ENCODE measurements around the gene CTNND1.

DNA sequence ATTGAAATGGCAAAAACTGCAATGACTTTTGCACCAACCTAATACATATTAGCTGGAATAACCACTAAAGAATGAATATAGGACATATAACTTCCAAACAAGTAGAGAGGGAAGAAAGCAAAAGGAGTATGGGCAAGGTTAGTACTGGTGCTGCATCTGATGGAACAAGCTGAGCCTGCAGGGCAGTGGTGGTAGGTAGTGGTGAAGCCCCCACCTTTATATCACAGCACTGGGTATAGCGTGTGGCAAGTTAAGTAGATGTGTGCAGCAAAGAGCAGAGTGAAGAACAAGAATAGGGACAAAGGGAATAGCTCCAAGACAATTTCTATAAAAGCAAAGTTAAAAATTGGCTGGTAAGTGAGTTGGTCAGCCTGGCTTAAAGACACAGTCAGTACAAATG lies 62.3 kb downstream of the CTNND1 start:
- no peak for TF ChIP-seq POLR2AphosphoS5 (IDR thresholded peaks at IDR 0.05; ENCODE audit: low read depth, low read length)
- TF ChIP-seq, protein P1, sequence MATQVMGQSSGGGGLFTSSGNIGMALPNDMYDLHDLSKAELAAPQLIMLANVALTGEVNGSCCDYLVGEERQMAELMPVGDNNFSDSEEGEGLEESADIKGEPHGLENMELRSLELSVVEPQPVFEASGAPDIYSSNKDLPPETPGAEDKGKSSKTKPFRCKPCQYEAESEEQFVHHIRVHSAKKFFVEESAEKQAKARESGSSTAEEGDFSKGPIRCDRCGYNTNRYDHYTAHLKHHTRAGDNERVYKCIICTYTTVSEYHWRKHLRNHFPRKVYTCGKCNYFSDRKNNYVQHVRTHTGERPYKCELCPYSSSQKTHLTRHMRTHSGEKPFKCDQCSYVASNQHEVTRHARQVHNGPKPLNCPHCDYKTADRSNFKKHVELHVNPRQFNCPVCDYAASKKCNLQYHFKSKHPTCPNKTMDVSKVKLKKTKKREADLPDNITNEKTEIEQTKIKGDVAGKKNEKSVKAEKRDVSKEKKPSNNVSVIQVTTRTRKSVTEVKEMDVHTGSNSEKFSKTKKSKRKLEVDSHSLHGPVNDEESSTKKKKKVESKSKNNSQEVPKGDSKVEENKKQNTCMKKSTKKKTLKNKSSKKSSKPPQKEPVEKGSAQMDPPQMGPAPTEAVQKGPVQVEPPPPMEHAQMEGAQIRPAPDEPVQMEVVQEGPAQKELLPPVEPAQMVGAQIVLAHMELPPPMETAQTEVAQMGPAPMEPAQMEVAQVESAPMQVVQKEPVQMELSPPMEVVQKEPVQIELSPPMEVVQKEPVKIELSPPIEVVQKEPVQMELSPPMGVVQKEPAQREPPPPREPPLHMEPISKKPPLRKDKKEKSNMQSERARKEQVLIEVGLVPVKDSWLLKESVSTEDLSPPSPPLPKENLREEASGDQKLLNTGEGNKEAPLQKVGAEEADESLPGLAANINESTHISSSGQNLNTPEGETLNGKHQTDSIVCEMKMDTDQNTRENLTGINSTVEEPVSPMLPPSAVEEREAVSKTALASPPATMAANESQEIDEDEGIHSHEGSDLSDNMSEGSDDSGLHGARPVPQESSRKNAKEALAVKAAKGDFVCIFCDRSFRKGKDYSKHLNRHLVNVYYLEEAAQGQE (IDR thresholded peaks at IDR 0.05; ENCODE audit: insufficient read depth in 1 of 2, low read depth in 2 of 2, low read length in 2 of 2) = no peak

All from PFSK-1 (cell line).